Endothelial cell of umbilical vein (primary cell): ENCODE results near the gene DNM2. TPM values are rescaled to one million over a fixed set of nuclear protein-coding genes. Genes with fewer than 3 reads are reported as not detected.

Experiments
- BruUV-seq: library from RNA; stranded (reverse); fragments of 400-500 nt; replicated peaks from 2 replicates; lab custom pipeline; 2021; lab: Mats Ljungman, UMichigan
- CTCF ChIA-PET: fragments of 300-600, 350-600 bp; sonication (Branson Sonifier 250); formaldehyde crosslinking; loops from one replicate; lab custom pipeline; 2021; ENCODE audit warnings: antibody characterized with exemption, inconsistent platforms; lab: Charles Lee
- POLR2A ChIA-PET: fragments of 300-600, 350-600 bp; sonication (Branson Sonifier 250); formaldehyde crosslinking; loops from one replicate; lab custom pipeline; 2021; ENCODE audit warnings: antibody characterized with exemption, inconsistent platforms; lab: Charles Lee
- DNase-seq: peaks from one replicate; pipeline ENCODE4 v3.0.0-alpha.2; 2011; ENCODE audit warnings: low read depth, low spot score
- FAIRE-seq: peaks from 2 replicates; lab custom pipeline; 2011; peaks lifted over from hg19 to GRCh38; lab: Jason Lieb, UNC
- H2AFZ ChIP-seq: 2 replicates; pipeline ENCODE4 v1.6.0; 2012; ENCODE audit warnings: low read depth, low read length, control low read depth, inconsistent platforms
- H3K27ac ChIP-seq: 2 replicates; pipeline ENCODE4 v1.5.1; 2011; ENCODE audit warnings: low read depth, mild to moderate bottlenecking, control low read depth, low read length, moderate library complexity; ENCODE audit not compliant: insufficient read depth
- H3K27me3 ChIP-seq, 2 experiments: 2 replicates each; pipeline versions ENCODE4 v1.6.0 to v1.6.1; 2011; ENCODE audit warnings: low read length in 2 of 2, mixed read lengths in 1 of 2; ENCODE audit not compliant: control insufficient read depth in 2 of 2, insufficient read depth in 2 of 2
- H3K36me3 ChIP-seq, 2 experiments: 2 replicates in 1 of 2; 3 replicates in 1 of 2; pipeline ENCODE4 v1.5.1; 2011; ENCODE audit warnings: low read length in 2 of 2, mild to moderate bottlenecking in 1 of 2, moderate library complexity in 1 of 2; ENCODE audit not compliant: control insufficient read depth in 2 of 2, insufficient read depth in 2 of 2; ENCODE audit errors: extremely low read depth in 1 of 2
- H3K4me1 ChIP-seq: 3 replicates; pipeline ENCODE4 v1.5.1; 2011; ENCODE audit warnings: mild to moderate bottlenecking, low read length; ENCODE audit not compliant: control insufficient read depth, insufficient read depth; ENCODE audit errors: extremely low read depth
- H3K4me2 ChIP-seq: 2 replicates; pipeline ENCODE4 v1.6.1; 2011; ENCODE audit warnings: low read length, control low read depth, mixed read lengths; ENCODE audit not compliant: insufficient read depth
- H3K4me3 ChIP-seq, 3 experiments: fragments of 200-600 bp in 1 of 3; sonication (generic), shearing (Covaris generic) in 1 of 3; replicated peaks in 1 of 3; 2 replicates each; pipeline ENCODE4 v1.5.1; 2011 to 2016; ENCODE audit warnings: control low read depth in 3 of 3, low read length in 3 of 3, mild to moderate bottlenecking in 2 of 3, inconsistent platforms in 1 of 3, low read depth in 1 of 3, moderate library complexity in 1 of 3; ENCODE audit not compliant: insufficient read depth in 1 of 3
- H3K79me2 ChIP-seq: 2 replicates; pipeline ENCODE4 v1.6.0; 2012; ENCODE audit warnings: low read length, inconsistent platforms; ENCODE audit not compliant: control insufficient read depth, insufficient read depth
- H3K9ac ChIP-seq: replicated peaks from 2 replicates; pipeline ENCODE3; 2011; ENCODE audit warnings: low read length, control low read depth; ENCODE audit not compliant: insufficient read depth; ENCODE audit errors: extremely low read depth
- H3K9me1 ChIP-seq: replicated peaks from 3 replicates; pipeline ENCODE4 v1.6.0; 2011; ENCODE audit warnings: mild to moderate bottlenecking, low read length; ENCODE audit not compliant: control insufficient read depth, insufficient read depth; ENCODE audit errors: extremely low read depth
- H3K9me3 ChIP-seq: replicated peaks from 2 replicates; pipeline ENCODE4 v1.5.1; 2012; ENCODE audit warnings: low read length, inconsistent platforms; ENCODE audit not compliant: control insufficient read depth, insufficient read depth
- H4K20me1 ChIP-seq: replicated peaks from 2 replicates; pipeline ENCODE3; 2011; ENCODE audit warnings: mild to moderate bottlenecking, low read length; ENCODE audit not compliant: control insufficient read depth, insufficient read depth; ENCODE audit errors: extremely low read depth
- CTCF ChIP-seq, 2 donors: IDR thresholded peaks; 1 replicate in 1 of 2; 2 replicates in 1 of 2; pipeline ENCODE4 v1.5.1; 2011; ENCODE audit warnings: low read length in 2 of 2, mild to moderate bottlenecking in 2 of 2, moderate library complexity in 2 of 2, control low read depth in 1 of 2, inconsistent platforms in 1 of 2, low read depth in 1 of 2; ENCODE audit not compliant: insufficient read depth in 1 of 2; ENCODE audit errors: extremely low read depth in 1 of 2
- EZH2 ChIP-seq: IDR thresholded peaks from 2 replicates; pipeline ENCODE4 v1.6.1; 2012; ENCODE audit warnings: borderline replicate concordance, low read depth, mild to moderate bottlenecking, moderate library complexity, low read length, inconsistent platforms; ENCODE audit not compliant: severe bottlenecking
- FOS ChIP-seq: IDR thresholded peaks from 2 replicates; pipeline ENCODE4 v1.6.1; 2011; ENCODE audit warnings: mild to moderate bottlenecking, low read length, moderate library complexity, borderline replicate concordance; ENCODE audit not compliant: insufficient read depth
- GATA2 ChIP-seq: IDR thresholded peaks from 2 replicates; pipeline ENCODE4 v1.7.0; 2011; ENCODE audit warnings: low read depth, mild to moderate bottlenecking, moderate library complexity, mixed read lengths, low read length; ENCODE audit not compliant: insufficient read length, insufficient read depth
- JUN ChIP-seq: IDR thresholded peaks from 2 replicates; pipeline ENCODE4 v1.6.1; 2011; ENCODE audit warnings: borderline replicate concordance, low read depth; ENCODE audit not compliant: insufficient read length, insufficient read depth
- MAX ChIP-seq: IDR thresholded peaks from 2 replicates; pipeline ENCODE4 v1.6.1; 2011; ENCODE audit not compliant: insufficient read depth, insufficient read length
- MYC ChIP-seq: IDR thresholded peaks from one replicate; pipeline ENCODE4 v1.6.1; 2011; ENCODE audit warnings: mild to moderate bottlenecking, low read depth, low read length
- POLR2A ChIP-seq: IDR thresholded peaks from 2 replicates; pipeline ENCODE4 v1.6.1; 2012; ENCODE audit warnings: low read depth, mild to moderate bottlenecking, control low read depth, low read length
- POLR2AphosphoS5 ChIP-seq: IDR thresholded peaks from 2 replicates; pipeline ENCODE4 v1.6.1; 2012; ENCODE audit warnings: low read depth, mild to moderate bottlenecking, control low read depth, low read length, moderate library complexity; ENCODE audit not compliant: insufficient read depth
- dilution Hi-C: fragments of 300-500 bp; cut with MboI; formaldehyde crosslinking; loops from one replicate; pipeline ENCODE4 v1.15.0; 2019; ENCODE audit warnings: low sequenced_read_pairs; ENCODE audit not compliant: extremely low pct_ligation_motif_present
- intact Hi-C: fragments of 100-400 bp; cut with micrococcal nuclease; formaldehyde crosslinking; loops from one replicate; pipeline ENCODE4 v1.10.0; 2022
- polyA plus RNA-seq, 4 experiments: library from polyadenylated mRNA; depleted of rRNA in 3 of 4; stranded (reverse) in 3 of 4; unstranded in 1 of 4; fragments of >200 nt; gene quantifications; 2 replicates each; pipeline versions ENCODE4 v1.2.1 to v1.2.3, GENCODE V29; 2011 to 2012; ENCODE audit warnings: missing spikeins in 1 of 4
- total RNA-seq: library from RNA; stranded (reverse); gene quantifications from 2 replicates; pipeline ENCODE4 v1.2.3, GENCODE V29; 2021

The DNM2 gene
- total and polyA plus RNA-seq, 2 donors (not counting 3 experiments of a cell fraction or from before 2014, with no cell fraction given), result 81.8 to 175 TPM

- ChIA-PET CTCF (no interaction called here), POLR2A (no interaction called here)
- Histone ChIP-seq H3K79me2 (no peaks in the 10 kb centered on the region), H3K27me3 (no peaks in the 10 kb centered on the region), H3K9me3 (no peaks in the 10 kb centered on the region), H3K27ac (no peak overlapping the region), H3K36me3 (peaks cover 12 to 43% of the 10 kb centered on the region in 2 experiments), H3K4me2 (no peak overlapping the region), H2AFZ (no peak overlapping the region), H3K4me3 (no peak overlapping the region), H3K4me1 (no peaks in the 10 kb centered on the region), H3K9ac (no peak overlapping the region), H4K20me1 (no peaks in the 10 kb centered on the region), H3K9me1 (no peaks in the 10 kb centered on the region)
- no TSS peak for BruUV-seq
- DNase-seq (no peak), FAIRE-seq (no peak)
- no peak for TF ChIP-seq EZH2
- no peak for TF ChIP-seq MAX
- TF ChIP-seq CTCF (IDR thresholded peaks at IDR 0.05; ENCODE audit: extremely low read depth in 1 of 2, insufficient read depth in 1 of 2, low read depth in 1 of 2, low read length in 2 of 2), result no peak
- no peak for TF ChIP-seq MYC
- intact Hi-C loops, result no loop called here
- dilution Hi-C loops, result no loop called here
Measured at GRCh38 chr19:10802479-10802878, 84.6 kb downstream of the DNM2 start.

- no peaks in the 10 kb centered on the region for H3K79me2 ChIP-seq
- H3K4me2 ChIP-seq, result no peak overlapping the region
- CTCF ChIA-PET, result no interaction called here
- no peaks in the 10 kb centered on the region for H3K4me1 ChIP-seq
- no peak overlapping the region for H2AFZ ChIP-seq
- H4K20me1 ChIP-seq, result no peaks in the 10 kb centered on the region
- DNase-seq (no peak), FAIRE-seq (no peak)
- H3K9me1 ChIP-seq, result no peaks in the 10 kb centered on the region
- no peaks in the 10 kb centered on the region for H3K27me3 ChIP-seq
- BruUV-seq, result no TSS peak
- POLR2A ChIA-PET, result no interaction called here
- TF ChIP-seq MYC (no peak), POLR2AphosphoS5 (no peak), GATA2 (no peak), JUN (no peak), EZH2 (no peak), CTCF (IDR thresholded peaks at IDR 0.05; ENCODE audit: extremely low read depth in 1 of 2, insufficient read depth in 1 of 2, low read depth in 1 of 2, low read length in 2 of 2) (no peak), MAX (no peak), POLR2A (no peak), FOS (no peak)
- dilution Hi-C loops, result no loop called here
- peaks cover 12 to 37% of the 10 kb centered on the region in 2 experiments for H3K36me3 ChIP-seq
- no peak overlapping the region for H3K27ac ChIP-seq
- H3K9ac ChIP-seq, result no peak overlapping the region
- intact Hi-C loops, result no loop called here
- H3K4me3 ChIP-seq, result no peak overlapping the region
- no peaks in the 10 kb centered on the region for H3K9me3 ChIP-seq
Measured at GRCh38 chr19:10803252-10803651, 85.4 kb downstream of the DNM2 start.
